ENCODE data around the gene ZNF385B.

The ZNF385B gene

GRCh38 chr2:179702912-179703311 is 158.5 kb downstream of the ZNF385B start:
- Histone ChIP-seq H3K27me3 (ENCODE audit: insufficient read depth, poor library complexity, severe bottlenecking) (no peaks in the 10 kb centered on the region), H3K36me3 (ENCODE audit: low read depth) (no peaks in the 10 kb centered on the region)
- TF ChIP-seq, protein P1, sequence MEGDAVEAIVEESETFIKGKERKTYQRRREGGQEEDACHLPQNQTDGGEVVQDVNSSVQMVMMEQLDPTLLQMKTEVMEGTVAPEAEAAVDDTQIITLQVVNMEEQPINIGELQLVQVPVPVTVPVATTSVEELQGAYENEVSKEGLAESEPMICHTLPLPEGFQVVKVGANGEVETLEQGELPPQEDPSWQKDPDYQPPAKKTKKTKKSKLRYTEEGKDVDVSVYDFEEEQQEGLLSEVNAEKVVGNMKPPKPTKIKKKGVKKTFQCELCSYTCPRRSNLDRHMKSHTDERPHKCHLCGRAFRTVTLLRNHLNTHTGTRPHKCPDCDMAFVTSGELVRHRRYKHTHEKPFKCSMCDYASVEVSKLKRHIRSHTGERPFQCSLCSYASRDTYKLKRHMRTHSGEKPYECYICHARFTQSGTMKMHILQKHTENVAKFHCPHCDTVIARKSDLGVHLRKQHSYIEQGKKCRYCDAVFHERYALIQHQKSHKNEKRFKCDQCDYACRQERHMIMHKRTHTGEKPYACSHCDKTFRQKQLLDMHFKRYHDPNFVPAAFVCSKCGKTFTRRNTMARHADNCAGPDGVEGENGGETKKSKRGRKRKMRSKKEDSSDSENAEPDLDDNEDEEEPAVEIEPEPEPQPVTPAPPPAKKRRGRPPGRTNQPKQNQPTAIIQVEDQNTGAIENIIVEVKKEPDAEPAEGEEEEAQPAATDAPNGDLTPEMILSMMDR (IDR thresholded peaks at IDR 0.05; ENCODE audit: poor library complexity, severe bottlenecking): no peak

DNA sequence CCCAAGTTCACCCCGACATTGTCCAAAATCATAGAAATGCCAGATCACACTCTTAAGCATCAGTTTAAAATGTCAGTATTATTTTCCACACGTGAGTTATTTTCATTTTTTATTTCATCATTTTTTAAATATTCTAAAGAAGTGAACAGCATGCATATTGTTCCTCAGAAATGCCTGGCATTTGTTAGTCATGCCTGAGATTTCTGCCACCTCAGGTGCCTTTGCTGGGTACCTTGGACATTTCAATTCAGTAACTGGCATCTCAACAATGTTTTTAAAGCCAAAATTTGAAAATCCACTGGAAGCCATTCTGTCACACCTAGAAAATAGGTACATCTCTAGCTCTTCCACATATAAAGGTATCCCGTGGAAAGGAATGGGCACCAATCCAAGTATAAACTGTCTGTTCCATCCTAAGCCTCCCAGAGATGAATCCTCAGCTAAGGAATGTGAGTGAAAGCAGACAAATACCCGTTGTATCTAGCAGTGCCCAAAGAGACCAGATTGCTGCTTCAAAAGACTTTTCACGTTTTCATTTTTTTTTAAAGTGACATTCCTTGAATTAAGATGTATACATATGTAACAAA is 159.8 kb downstream of the ZNF385B start:
- Histone ChIP-seq H3K27me3 (ENCODE audit: insufficient read depth, poor library complexity, severe bottlenecking) (no peaks in the 10 kb centered on the region), H3K36me3 (ENCODE audit: low read depth) (no peaks in the 10 kb centered on the region), H3K9me3 (ENCODE audit: severe bottlenecking) (no peaks in the 10 kb centered on the region), H3K27ac (ENCODE audit: poor library complexity, severe bottlenecking) (no peak overlapping the region), H3K4me3 (ENCODE audit: severe bottlenecking) (no peak overlapping the region), H3K4me1 (ENCODE audit: insufficient read depth, poor library complexity, severe bottlenecking) (no peaks in the 10 kb centered on the region)
- DNase-seq (ENCODE audit: low spot score): no peak
- peak; percentile 88 for ATAC-seq (ENCODE audit: low read depth)
- TF ChIP-seq, protein P1 (IDR thresholded peaks at IDR 0.05; ENCODE audit: poor library complexity, severe bottlenecking): no peak

More at GRCh38 chr2:179702912-179703311, 158.5 kb downstream of the ZNF385B start:
- Histone ChIP-seq H3K27ac (ENCODE audit: poor library complexity, severe bottlenecking) (no peak overlapping the region), H3K4me3 (ENCODE audit: severe bottlenecking) (no peak overlapping the region), H3K9me3 (ENCODE audit: severe bottlenecking) (no peaks in the 10 kb centered on the region), H3K4me1 (ENCODE audit: insufficient read depth, poor library complexity, severe bottlenecking) (no peaks in the 10 kb centered on the region)
- no peak for ATAC-seq (ENCODE audit: low read depth)
- no peak for DNase-seq (ENCODE audit: low spot score)

GRCh38 chr2:179695486-179695885 is 165.9 kb downstream of the ZNF385B start:
- TF ChIP-seq, protein P1 (IDR thresholded peaks at IDR 0.05; ENCODE audit: poor library complexity, severe bottlenecking): no peak
- H3K4me1 ChIP-seq (ENCODE audit: insufficient read depth, poor library complexity, severe bottlenecking): no peaks in the 10 kb centered on the region
- no peak for DNase-seq (ENCODE audit: low spot score)
- no peak for ATAC-seq (ENCODE audit: low read depth)
- H3K36me3 ChIP-seq (ENCODE audit: low read depth): no peaks in the 10 kb centered on the region
- no peaks in the 10 kb centered on the region for H3K9me3 ChIP-seq (ENCODE audit: severe bottlenecking)
- H3K4me3 ChIP-seq (ENCODE audit: severe bottlenecking): no peak overlapping the region
- H3K27me3 ChIP-seq (ENCODE audit: insufficient read depth, poor library complexity, severe bottlenecking): no peaks in the 10 kb centered on the region
- H3K27ac ChIP-seq (ENCODE audit: poor library complexity, severe bottlenecking): no peak overlapping the region

DNA sequence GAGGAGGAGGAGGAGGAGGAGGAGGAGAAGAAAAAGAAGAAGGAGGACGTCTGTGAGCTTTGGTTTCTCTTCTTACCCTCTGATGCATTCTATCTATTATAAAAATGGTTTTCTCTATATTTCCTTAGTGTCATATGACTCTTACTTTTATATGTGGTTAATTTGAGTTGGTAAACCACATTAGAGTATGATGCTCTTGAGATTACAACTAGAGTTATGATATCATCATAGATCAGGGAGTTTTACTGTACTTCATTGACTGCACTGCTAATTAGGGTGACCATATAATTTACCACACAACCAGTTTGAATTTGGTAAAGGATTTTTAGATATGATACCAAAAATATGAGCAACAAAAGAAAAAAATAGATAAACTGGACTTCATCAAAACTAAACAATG is 166.4 kb downstream of the ZNF385B start:
- no peak overlapping the region for H3K4me3 ChIP-seq (ENCODE audit: severe bottlenecking)
- no peak for ATAC-seq (ENCODE audit: low read depth)
- no peak overlapping the region for H3K27ac ChIP-seq (ENCODE audit: poor library complexity, severe bottlenecking)
- no peaks in the 10 kb centered on the region for H3K9me3 ChIP-seq (ENCODE audit: severe bottlenecking)
- TF ChIP-seq, protein P1 (IDR thresholded peaks at IDR 0.05; ENCODE audit: poor library complexity, severe bottlenecking): no peak
- H3K27me3 ChIP-seq (ENCODE audit: insufficient read depth, poor library complexity, severe bottlenecking): no peaks in the 10 kb centered on the region
- no peaks in the 10 kb centered on the region for H3K36me3 ChIP-seq (ENCODE audit: low read depth)
- no peak for DNase-seq (ENCODE audit: low spot score)
- H3K4me1 ChIP-seq (ENCODE audit: insufficient read depth, poor library complexity, severe bottlenecking): no peaks in the 10 kb centered on the region

- H3K27ac ChIP-seq (ENCODE audit: poor library complexity, severe bottlenecking): no peak overlapping the region
- TF ChIP-seq, protein P1 (IDR thresholded peaks at IDR 0.05; ENCODE audit: poor library complexity, severe bottlenecking): no peak
- H3K9me3 ChIP-seq (ENCODE audit: severe bottlenecking): no peaks in the 10 kb centered on the region
- no peaks in the 10 kb centered on the region for H3K4me1 ChIP-seq (ENCODE audit: insufficient read depth, poor library complexity, severe bottlenecking)
- no peak overlapping the region for H3K4me3 ChIP-seq (ENCODE audit: severe bottlenecking)
- no peak for DNase-seq (ENCODE audit: low spot score)
- no peaks in the 10 kb centered on the region for H3K36me3 ChIP-seq (ENCODE audit: low read depth)
- H3K27me3 ChIP-seq (ENCODE audit: insufficient read depth, poor library complexity, severe bottlenecking): no peaks in the 10 kb centered on the region
- no peak for ATAC-seq (ENCODE audit: low read depth)
Observed at GRCh38 chr2:179692610-179693009, 168.8 kb downstream of the ZNF385B start.
